ENCODE measurements around the gene PHOSPHO1.
"Not testable (repeated sequence)": the region's sequence is repeated elsewhere in the genome, so short reads cannot be mapped to it uniquely, and the experiment has no call there.

Gene PHOSPHO1

GRCh38 chr17:49230636-49231562 lies at the start of gene PHOSPHO1:
Gene PHOSPHO1, minus strand, starts transcription at chr17:49230787. Its CDS starts 4,096 bp downstream, at chr17:49226691.
- peak; percentile 71 to 75 for DNase-seq (ENCODE audit: low read depth in 1 of 2, low spot score in 1 of 2)

GRCh38 chr17:49280061-49280460 lies 49.5 kb upstream of the PHOSPHO1 start:
- no peak for DNase-seq (ENCODE audit: low read depth in 1 of 2, low spot score in 1 of 2)

GRCh38 chr17:49279263-49280015 lies 48.9 kb upstream of the PHOSPHO1 start:
- not testable (repeated sequence) for DNase-seq (ENCODE audit: low read depth in 1 of 2, low spot score in 1 of 2)

GRCh38 chr17:49278076-49278475 lies 47.5 kb upstream of the PHOSPHO1 start:
- DNase-seq (ENCODE audit: low read depth in 1 of 2, low spot score in 1 of 2), result no peak

GRCh38 chr17:49277638-49278037 lies 47.1 kb upstream of the PHOSPHO1 start:
- no peak for DNase-seq (ENCODE audit: low read depth in 1 of 2, low spot score in 1 of 2)

GRCh38 chr17:49275981-49276380 lies 45.4 kb upstream of the PHOSPHO1 start:
- not testable (repeated sequence) for DNase-seq (ENCODE audit: low read depth in 1 of 2, low spot score in 1 of 2)

GRCh38 chr17:49269356-49269755 lies 38.8 kb upstream of the PHOSPHO1 start:
- DNase-seq (ENCODE audit: low read depth in 1 of 2, low spot score in 1 of 2), result no peak

GRCh38 chr17:49267912-49268311 lies 37.3 kb upstream of the PHOSPHO1 start:
- DNase-seq (ENCODE audit: low read depth in 1 of 2, low spot score in 1 of 2), result no peak

- no peak for DNase-seq (ENCODE audit: low read depth in 1 of 2, low spot score in 1 of 2)
Measured at GRCh38 chr17:49266233-49266632, 35.6 kb upstream of the PHOSPHO1 start.

GRCh38 chr17:49261540-49261939 lies 31.0 kb upstream of the PHOSPHO1 start:
- not testable (repeated sequence) for DNase-seq (ENCODE audit: low read depth in 1 of 2, low spot score in 1 of 2)

- no peak for DNase-seq (ENCODE audit: low read depth in 1 of 2, low spot score in 1 of 2)
Measured at GRCh38 chr17:49260817-49261291, 30.3 kb upstream of the PHOSPHO1 start.

GRCh38 chr17:49260011-49260816 lies 29.6 kb upstream of the PHOSPHO1 start:
- peak; percentile 11 to 56 for DNase-seq (ENCODE audit: low read depth in 1 of 2, low spot score in 1 of 2)

- DNase-seq (ENCODE audit: low read depth in 1 of 2, low spot score in 1 of 2), result no peak
Measured at GRCh38 chr17:49259663-49260010, 29.1 kb upstream of the PHOSPHO1 start.

- no peak for DNase-seq (ENCODE audit: low read depth in 1 of 2, low spot score in 1 of 2)
Measured at GRCh38 chr17:49258394-49258793, 27.8 kb upstream of the PHOSPHO1 start.

- no peak for DNase-seq (ENCODE audit: low read depth in 1 of 2, low spot score in 1 of 2)
Measured at GRCh38 chr17:49255125-49255524, 24.5 kb upstream of the PHOSPHO1 start.

- no peak for DNase-seq (ENCODE audit: low read depth in 1 of 2, low spot score in 1 of 2)
Measured at GRCh38 chr17:49254066-49254465, 23.5 kb upstream of the PHOSPHO1 start.

- DNase-seq (ENCODE audit: low read depth in 1 of 2, low spot score in 1 of 2), result no peak
Measured at GRCh38 chr17:49252148-49252695, 21.6 kb upstream of the PHOSPHO1 start.

GRCh38 chr17:49249890-49250522 lies 19.4 kb upstream of the PHOSPHO1 start:
- DNase-seq (ENCODE audit: low read depth in 1 of 2, low spot score in 1 of 2), result no peak

- DNase-seq (ENCODE audit: low read depth in 1 of 2, low spot score in 1 of 2), result no peak
Measured at GRCh38 chr17:49249292-49249794, 18.8 kb upstream of the PHOSPHO1 start.

GRCh38 chr17:49247944-49248343 lies 17.4 kb upstream of the PHOSPHO1 start:
- no peak for DNase-seq (ENCODE audit: low read depth in 1 of 2, low spot score in 1 of 2)

Data from stimulated activated CD4-positive, alpha-beta T cell treated with anti-CD3 and anti-CD28 coated beads, Interleukin-15, amount 100 ng/mL, for 1 hour (primary cell).